HG03064 (cell line): ENCODE measurements around the gene GTPBP2.
"Not testable (repeated sequence)": the region's sequence is repeated elsewhere in the genome, so short reads cannot be mapped to it uniquely, and the experiment has no call there.

Source experiments
- ATAC-seq: cut with Tn5 transposase; IDR thresholded peaks from one replicate; pipeline ENCODE4 v1.9.1; 2021; ENCODE audit warnings: low read depth; ENCODE audit not compliant: unreplicated experiment

Gene GTPBP2

DNA sequence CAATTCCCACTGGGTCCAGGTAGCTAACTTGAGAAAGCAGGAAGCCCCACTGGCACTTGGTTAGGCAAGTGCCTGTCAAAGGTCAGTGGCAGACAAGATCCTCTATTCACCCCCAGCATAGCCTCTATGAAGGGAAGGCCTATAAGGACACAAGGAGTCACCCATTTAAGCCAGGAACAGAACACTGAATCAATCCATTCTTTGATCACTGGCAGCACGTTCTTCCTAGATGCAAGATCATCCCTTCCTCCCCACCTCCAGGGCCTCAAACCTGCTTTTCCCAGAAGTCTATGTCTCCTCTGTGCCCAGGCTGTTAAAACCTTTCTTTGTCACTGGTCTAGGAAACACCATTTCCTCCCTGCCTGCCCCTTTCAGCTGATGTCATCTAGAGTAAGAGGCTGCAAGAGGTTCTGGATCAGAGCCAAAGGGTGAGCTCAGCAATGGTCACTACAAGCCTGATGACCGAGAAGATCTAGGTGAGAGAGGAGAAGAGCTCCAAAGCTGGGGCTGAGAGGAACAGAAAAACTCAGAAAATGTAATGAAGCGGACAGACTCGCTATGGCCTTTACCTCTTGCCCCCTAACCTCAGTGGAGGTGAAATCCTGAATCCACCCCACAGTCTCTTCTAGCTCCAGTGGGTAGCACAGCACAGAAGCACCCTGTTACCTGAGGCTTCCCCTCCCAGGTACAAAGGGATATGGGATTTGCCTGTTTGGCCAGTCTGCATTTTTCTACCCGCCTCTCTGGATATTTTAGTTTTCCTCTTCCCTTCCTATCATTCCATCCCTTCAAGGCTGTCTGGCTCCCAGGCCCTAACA is 1.8 kb downstream of the GTPBP2 start:
- no peak for ATAC-seq

DNA sequence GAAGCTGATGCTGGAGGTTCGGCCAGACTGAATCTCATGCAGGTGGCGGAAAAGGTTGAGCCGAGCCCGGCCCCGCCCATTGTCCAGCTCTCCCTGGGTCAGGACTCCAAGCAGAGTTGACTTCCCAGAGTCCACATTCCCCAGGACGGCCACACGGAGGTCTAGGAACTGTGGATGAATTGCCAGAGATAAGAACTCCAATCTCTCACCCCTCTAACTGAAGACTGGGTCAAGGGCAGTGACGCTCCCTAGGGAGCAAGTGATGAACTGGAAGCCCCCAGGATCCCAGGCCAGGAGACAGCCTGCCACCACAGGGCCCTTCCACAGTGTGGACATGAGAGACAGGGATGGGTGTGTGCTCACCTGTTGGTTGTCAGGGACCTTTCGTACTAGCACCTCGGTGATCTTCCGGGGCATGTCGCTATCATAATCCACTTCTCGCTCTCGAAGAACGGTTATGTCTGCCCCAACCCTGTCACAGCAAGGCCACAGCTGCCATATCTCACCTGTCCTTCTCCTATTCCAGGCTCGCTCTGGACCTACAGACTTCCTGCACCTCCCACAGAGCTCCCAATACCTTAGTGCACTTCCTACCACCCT is 3.6 kb downstream of the GTPBP2 start:
- no peak for ATAC-seq

DNA sequence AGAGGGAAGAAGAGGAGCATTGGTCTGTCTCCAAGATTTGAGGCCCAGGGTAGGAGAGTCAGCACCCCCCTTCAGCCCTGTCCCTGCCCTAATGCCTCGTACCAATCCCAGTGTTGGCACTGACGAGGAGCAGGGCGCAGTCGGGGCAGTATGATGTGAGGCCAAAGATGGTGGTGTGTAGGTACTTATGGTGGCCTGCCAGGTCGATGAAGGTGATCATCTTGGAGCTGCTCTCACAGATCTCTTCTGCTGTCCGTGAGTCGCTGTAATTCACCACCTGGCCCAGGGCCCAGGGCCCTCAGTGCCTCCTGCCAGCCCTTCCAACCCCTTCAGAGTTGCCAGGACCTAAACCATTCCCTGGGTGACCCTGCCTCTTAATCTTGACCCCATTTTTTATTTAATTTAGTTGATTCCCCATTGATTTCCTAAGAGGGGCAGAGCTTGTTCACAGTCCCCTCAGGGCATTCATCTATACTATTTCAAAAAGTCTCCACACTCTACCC is 4.2 kb downstream of the GTPBP2 start:
- no peak for ATAC-seq

DNA sequence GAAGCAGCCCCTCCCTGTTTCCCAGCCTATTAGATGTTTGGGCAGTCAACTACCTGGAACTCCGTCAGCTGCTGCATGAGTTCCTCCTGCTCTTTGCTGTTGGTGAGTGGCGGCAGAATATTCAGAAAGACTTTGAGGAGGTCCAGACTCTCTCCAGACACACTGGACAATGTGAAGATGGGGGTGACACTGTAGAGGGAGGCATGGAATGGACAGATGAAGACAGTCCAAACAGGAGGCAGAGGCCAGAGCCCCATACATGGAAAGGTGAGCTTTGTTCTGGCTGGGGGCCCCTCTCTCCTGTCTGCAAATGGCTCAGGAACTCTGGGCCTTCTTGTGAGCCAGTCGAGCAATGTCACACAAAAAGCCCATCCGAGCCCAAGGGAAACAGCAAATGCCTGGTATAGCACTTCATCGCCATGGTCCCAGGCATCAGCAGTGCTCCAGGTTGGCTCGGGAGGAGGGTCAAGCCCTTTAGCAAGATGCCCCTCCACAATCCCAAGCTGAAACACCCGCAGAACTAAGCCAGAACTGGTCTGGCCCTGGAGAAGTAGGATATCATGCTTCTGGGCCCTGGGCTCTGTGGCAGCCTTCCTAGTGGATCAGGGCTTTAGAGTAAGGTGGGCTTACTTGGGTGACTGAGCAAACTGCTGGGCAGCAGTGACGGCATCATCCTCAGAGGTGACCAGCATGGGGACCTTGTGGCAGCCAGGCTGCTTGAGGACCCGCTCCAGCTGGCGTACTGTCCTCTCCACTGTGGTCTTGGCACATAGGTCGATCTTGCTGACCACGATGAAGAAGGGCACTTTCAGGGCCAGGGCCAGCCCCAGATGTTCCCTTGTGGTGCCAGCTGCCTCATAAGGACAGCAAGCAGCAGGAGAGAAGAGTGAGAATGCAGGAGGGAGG is 4.9 kb downstream of the GTPBP2 start:
- ATAC-seq = no peak

DNA sequence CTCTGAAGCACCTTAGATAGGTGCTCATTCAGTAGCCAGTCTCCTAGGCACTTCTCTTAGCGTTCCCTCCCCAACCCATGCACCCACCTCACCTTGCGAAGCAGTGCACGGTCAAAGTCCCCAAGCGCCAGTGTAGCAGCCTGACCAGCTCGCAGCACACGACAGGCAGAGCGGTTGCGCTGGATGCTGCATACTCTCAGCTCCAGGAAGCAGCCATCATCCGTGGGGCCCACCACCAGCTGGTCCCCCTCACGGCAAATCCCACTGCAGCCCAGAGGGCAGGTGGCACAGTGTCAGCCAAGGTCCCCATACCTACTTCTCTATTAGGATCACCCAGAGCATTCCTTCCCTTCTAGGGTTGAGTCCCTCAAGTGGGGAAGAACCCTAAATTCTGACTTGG is 6.5 kb downstream of the GTPBP2 start:
- ATAC-seq = no peak

DNA sequence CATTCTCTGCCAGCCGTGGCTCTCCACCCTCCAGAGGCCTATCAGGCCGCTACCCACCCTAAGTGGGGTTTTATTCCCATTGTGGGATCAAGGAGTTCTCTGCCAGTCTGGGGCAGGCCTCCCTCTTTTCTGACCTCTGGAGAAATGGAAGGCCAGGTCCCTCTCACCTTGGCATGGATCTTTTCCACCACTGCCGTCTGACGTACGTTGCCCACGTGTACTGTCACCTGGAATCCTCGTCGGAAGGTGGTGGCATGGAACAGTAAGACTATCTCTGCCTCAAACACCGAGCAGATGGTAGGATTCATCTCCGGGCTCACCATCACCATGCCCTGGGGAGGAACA is 7.3 kb downstream of the GTPBP2 start:
- no peak for ATAC-seq

DNA sequence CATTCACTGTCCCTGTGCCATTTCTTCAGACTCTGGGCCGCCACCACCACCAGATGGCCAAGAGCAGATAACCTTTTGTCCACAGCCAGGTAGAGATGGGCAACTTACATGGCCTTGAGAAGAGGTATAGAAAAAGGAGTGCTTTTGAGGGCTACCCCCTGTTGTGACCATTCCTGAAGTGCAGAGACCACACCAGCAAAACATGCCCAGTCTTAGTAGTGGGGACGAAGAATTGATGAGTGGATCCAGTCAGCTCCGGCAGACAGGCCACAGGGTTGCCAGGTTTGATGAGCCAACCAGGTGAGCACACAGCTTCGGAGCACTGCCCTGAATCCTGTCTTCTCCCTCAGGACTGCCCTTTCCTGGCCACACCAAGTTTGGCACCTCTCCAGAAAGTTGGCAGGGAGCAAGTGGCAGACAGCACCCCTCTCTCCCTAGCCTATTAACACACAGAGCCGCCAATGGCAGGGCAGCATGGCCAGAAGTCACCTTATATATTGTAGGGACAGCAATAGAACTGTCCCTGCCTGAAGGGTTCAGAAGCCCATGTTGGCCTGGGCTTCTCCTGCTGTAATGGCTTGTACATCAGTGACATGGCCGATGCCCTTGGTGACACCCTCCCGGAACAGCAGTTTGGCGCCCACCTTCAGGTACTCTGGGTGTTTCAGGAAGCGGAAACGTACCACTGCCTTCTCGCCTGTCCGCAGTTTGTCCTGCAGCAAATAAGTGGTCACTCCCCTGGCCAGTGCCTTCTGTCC is 7.8 kb downstream of the GTPBP2 start:
- ATAC-seq = no peak

DNA sequence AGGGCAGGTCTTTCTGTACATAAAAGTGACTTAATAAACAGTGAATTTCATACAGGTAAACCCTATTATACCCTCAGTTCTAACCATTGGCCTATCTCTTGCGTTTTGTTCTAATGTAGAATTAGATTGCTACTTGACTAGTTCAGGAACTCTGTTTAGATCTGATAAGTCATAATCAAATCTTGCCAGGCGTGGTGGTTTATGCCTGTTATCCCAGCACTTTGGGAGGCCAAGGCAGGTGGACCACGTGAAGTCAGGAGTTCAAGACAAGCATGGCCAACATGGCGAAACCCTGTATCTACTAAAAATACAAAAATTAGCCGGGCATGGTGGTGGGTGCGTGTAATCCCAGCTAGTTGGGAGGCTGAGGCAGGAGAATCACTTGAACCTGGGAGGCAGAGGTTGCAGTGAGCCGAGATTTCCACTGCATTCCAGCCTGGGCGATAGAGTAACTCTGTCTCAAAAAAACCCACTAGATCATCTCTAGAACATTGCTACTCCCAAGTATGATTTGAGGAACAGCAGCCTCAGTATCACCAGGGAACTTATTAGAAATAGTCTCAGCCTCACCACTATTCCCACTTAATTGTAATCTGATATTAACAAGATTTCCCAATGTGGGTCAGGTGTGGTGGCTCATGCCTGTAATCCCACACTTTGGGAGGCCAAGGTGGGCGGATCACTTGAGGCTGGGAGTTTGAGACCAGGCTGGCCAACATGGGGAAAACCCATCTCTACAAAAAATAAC is 12.2 kb downstream of the GTPBP2 start:
- ATAC-seq = no peak

DNA sequence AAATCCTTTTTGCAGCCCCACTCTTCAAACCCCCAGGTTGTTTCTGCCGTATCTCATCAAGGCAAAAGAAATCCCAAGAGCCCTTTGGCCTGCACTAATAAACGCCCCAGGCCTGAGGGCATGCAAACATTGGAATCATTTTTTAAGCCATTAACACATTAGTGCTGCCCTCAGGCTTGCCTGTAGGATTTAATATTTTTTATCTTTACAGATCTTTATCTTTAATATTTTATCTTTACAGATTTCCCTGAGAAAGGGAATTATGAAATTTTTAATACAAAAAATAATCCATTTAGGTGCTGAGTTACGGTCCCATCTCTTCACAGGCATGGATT is 14.7 kb downstream of the GTPBP2 start:
- ATAC-seq = no peak

DNA sequence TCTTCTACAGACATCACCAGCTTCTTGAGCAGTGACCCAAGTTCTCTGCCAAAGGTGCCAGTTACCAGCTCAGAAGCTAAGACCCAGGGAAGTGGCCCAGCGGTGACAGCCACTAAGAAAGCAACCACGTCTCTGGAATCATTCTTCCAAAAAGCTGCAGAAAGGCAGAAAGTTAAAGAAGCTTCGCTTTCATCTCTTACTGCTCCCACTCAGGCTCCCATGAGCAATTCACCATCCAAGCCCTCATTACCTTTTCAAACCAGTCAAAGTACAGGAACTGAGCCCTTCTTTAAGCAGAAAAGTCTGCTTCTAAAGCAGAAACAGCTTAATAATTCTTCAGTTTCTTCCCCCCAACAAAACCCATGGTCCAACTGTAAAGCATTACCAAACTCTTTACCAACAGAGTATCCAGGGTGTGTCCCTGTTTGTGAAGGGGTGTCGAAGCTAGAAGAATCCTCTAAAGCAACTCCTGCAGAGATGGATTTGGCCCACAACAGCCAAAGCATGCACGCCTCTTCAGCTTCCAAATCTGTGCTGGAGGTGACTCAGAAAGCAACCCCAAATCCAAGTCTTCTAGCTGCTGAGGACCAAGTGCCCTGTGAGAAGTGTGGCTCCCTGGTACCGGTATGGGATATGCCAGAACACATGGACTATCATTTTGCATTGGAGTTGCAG is 15.2 kb downstream of the GTPBP2 start:
- ATAC-seq = no peak

DNA sequence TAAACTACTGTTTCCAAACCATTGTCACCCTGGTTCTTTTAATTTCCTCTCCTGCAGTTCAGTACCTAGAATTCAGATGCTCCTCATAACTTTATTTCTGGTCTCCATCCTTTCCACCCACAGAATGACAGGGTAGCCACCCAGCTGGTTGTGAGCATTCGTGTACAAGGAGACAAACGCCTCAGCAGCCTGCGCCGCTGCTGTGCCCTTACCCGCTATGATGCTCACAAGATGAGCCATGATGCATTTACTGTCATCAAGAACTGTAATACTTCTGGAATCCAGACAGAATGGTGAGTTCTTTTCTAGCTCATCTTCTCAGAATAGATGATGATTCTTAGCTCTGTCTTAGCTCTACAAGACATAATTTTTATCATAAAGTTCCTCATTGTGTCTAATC is 18.6 kb downstream of the GTPBP2 start:
- ATAC-seq = no peak

DNA sequence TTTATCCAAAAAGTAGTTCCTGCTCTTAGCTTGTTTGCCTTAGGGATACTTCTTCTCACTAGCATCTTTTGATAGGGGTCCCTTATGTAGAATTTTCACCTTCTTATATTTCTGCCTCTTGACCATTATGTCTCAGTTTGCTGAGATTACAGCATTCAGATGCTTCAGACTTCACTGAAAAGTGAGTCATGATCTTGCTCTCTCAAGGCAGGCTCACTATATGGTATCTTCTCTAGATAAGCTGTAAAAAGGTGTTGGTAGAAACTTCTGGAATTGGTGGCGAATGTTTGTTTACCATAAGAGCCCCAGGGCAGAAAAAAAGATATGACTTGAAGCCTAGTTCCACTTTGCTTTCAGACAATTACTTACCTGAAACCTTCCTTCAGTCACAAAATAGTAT is 19.7 kb downstream of the GTPBP2 start:
- no peak for ATAC-seq

DNA sequence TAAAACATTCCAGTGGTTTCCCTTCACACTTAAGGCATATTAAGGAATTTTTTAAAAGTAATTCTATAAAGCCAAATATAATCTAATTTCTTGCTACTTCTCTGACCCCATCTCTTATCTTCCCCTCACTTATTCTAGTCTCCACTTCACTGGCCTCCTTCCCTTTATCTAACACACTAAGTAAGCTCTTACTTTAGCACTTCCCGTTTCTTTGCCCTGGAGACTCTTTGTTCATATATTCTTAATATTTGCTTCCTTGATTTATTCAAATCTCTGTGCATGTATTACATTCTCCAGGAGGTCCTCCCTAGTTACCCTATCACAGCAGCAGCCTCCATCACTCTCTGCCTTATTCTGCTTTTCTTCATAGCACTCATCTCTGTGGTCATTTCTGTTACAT is 20.3 kb downstream of the GTPBP2 start:
- ATAC-seq = no peak

DNA sequence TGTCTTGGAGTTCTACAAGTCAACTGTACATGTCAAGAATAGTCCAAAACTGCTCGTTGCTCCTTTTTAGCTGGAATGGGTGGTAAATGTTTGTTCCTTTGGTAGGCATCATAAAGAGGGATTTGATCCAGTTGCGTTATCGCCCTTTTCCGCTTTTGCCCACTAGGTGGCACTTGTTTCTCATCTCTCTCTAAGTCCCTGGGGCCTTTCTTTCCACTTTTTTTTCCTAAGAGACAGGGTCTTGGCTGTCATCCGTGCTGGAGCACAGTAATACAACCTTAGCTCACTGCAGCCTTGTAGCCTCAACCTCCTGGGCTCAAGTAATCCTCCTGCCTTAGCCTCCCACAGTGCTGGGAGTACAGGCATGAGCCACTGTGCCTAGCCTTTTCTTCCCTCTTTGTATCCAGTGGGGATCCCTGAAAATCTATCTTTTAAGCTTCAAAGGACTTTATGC is 20.7 kb downstream of the GTPBP2 start:
- no peak for ATAC-seq

DNA sequence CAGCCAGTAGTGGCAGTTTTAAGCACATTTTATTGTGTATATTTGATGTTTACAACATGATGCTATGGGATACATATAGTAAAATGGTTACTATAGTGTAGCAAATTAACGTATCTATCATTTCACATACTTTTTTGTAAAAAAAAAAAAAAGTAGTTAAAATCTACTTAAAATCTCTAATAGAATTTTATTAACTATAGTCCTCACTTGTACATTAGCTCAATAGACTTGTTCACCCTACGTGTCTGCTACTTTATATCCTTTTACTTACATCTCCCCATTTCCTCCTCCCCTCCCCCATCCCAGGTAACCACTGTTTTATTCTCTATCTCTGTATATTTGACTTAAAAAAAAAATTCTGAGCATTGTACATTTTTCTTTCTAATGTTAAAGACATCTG is 23.0 kb downstream of the GTPBP2 start:
- ATAC-seq = no peak

DNA sequence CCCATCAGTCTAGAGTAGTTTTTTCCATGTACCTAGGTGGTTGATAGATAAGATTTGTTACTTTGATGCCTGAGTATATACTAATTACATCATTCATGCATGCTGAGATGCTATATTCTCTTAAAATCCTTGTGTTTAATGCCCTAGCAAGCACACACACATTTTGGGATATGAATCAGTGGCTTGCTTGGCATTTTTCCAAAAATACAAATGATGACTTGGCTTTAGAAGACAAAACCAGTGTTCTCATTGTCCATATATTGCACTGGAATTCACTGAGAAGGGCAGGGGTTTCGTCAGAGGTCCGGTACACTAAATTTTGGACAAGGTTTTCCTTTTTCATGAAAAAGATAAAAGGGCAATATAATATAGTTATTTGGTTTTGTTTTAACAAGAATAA is 24.9 kb downstream of the GTPBP2 start:
- ATAC-seq = no peak

DNA sequence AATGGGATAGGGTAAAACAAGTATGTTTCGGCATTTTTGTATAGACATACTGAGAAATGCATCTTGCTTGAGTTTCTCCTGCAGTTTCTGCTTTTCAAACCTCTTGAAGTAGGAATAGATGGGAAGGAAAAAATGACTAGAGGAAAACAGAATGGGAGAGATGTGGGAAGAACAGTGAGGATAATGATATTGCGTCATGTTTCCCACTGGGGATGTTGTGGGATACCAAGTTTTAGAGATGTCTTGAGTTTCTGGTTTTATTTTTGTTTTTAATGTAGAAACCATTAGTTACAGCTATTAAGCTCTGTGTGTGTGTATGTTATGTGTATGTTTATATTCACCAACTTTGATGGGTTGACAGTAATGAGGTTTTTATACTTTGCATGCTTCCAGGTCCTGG is 28.5 kb downstream of the GTPBP2 start:
- ATAC-seq = no peak

DNA sequence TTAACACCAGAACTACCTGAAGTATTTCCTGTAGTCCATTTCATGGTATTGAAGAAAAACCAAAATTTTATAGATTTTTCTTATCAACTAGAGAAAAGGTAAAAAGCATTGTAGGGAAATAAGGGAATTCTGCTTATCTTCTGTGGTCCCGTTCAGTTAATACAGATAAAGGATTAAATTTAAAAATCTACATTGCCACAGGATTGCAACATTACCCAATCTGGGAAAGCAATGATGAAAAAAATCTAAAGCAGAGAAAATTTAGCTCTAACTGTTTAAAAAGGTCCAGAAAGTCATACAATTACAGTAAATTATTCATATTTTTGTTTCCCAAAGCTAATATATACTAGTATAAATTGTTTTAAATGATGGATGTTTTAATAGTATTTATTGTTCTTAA is 35.1 kb downstream of the GTPBP2 start:
- no peak for ATAC-seq

DNA sequence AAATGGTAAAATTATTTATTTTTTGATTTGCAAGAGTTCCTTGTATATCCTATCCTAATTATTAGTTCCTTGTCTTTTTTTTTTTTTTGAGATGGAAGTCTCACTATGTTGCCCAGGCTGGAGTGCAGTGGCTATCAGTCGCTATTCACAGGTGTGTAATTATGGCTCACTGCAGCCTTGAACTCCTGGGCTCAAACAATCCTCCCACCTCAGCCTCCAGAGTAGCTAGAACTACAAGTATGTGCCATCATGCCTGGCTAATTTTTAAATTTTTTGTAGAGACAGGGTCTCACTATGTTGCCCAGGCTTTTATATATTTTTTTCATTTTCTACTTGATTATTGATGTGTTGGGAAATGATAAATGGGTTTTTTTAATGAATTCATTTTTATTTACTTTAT is 39.5 kb downstream of the GTPBP2 start:
- not testable (repeated sequence) for ATAC-seq
